Measurements from ENCODE around the gene NNT. TPM values are rescaled to one million over a fixed set of nuclear protein-coding genes. Genes with fewer than 3 reads are reported as not detected.

The NNT gene
- total and polyA plus RNA-seq, 2 of the 8 experiments (the other 6 are each of a cell fraction or from before 2014, with no cell fraction given): 11.0 to 22.2 TPM

DNA sequence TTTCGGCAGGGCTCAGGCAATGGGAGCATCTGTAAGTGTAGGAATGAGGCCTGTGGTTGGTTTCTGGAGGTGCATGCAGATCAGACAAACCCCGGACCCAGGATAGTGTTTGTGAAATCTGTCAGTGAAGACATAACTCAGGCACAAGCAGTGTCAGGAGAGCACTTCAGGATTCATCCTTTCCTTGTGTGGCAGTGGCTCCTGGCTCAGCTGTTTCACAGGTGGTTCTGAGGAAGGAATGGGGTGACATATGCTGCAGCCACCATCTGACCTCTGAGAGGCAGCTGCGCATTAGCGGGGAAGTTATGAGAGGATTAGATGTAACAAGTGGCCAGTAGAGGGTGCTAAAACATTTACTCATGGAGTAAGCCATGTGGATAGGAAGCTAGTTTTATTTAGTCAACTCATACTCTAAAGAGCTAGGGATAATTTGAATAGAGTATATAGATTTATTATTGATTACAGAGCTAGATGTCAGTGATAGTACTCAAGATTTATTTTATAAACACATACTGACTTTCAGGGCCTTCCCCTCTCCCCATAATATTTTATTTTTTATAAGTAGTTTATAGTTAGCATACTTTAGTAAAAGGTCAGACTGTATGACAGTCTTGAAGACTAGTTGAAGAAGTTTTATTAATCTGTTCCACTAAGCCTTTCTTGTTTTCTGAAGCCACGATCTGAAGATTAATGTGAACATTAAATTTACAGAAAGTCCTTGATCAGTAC, 28.4 kb downstream of the NNT start:
- no peak overlapping the region for H3K27ac ChIP-seq (ENCODE audit: low read depth, low read length)
- 55% methylated on average over 5 of the region's 5 CpGs; no CpG with 5 or more reads in 1 of the 2 experiments for WGBS, 2 experiments (ENCODE audit: extremely low coverage in 1 of 2, insufficient coverage in 1 of 2, insufficient read length in 1 of 2, insufficient replicate concordance in 2 of 2, low coverage in 1 of 2, low lambda C conversion rate in 2 of 2, missing lambda C conversion rate in 1 of 2)
- no peak overlapping the region for H2BK15ac ChIP-seq (ENCODE audit: low read length)
- H3K9me3 ChIP-seq (ENCODE audit: insufficient read depth in 2 of 2, low read depth in 1 of 2, low read length in 1 of 2): no peaks in the 10 kb centered on the region
- H3K23me2 ChIP-seq (ENCODE audit: low read depth, low read length): no peaks in the 10 kb centered on the region
- no peak overlapping the region for H2BK12ac ChIP-seq (ENCODE audit: low read depth, low read length)
- DNase-seq (ENCODE audit: low read depth in 1 of 2, low spot score in 2 of 2) (peak in 1 of 2 experiments; percentile 54), FAIRE-seq (peak; percentile 81)
- TF ChIP-seq, protein P1, sequence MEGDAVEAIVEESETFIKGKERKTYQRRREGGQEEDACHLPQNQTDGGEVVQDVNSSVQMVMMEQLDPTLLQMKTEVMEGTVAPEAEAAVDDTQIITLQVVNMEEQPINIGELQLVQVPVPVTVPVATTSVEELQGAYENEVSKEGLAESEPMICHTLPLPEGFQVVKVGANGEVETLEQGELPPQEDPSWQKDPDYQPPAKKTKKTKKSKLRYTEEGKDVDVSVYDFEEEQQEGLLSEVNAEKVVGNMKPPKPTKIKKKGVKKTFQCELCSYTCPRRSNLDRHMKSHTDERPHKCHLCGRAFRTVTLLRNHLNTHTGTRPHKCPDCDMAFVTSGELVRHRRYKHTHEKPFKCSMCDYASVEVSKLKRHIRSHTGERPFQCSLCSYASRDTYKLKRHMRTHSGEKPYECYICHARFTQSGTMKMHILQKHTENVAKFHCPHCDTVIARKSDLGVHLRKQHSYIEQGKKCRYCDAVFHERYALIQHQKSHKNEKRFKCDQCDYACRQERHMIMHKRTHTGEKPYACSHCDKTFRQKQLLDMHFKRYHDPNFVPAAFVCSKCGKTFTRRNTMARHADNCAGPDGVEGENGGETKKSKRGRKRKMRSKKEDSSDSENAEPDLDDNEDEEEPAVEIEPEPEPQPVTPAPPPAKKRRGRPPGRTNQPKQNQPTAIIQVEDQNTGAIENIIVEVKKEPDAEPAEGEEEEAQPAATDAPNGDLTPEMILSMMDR (IDR thresholded peaks at IDR 0.05; ENCODE audit: control extremely low read depth in 1 of 3, insufficient read depth in 1 of 3, low read depth in 1 of 3, low read length in 3 of 3): peak in 2 of 3 experiments; percentile 55 to 70; a peak in 2 of 4 replicates
- TF ChIP-seq POU5F1 (IDR thresholded peaks at IDR 0.05; ENCODE audit: low read depth, low read length) (no peak), KDM5A (IDR thresholded peaks at IDR 0.05; ENCODE audit: low read length) (no peak), SIRT6 (IDR thresholded peaks at IDR 0.05; ENCODE audit: low read length) (no peak), MAFK (IDR thresholded peaks at IDR 0.05; ENCODE audit: low read depth, low read length) (no peak), SP2 (IDR thresholded peaks at IDR 0.05; ENCODE audit: low read length) (no peak), RAD21 (IDR thresholded peaks at IDR 0.05 in 1 of 2, conservative IDR thresholded peaks at IDR 0.05 in 1 of 2; ENCODE audit: low read depth in 2 of 2, low read length in 2 of 2) (peak; percentile 69), HDAC2 (IDR thresholded peaks at IDR 0.05; ENCODE audit: borderline replicate concordance in 1 of 2, low read depth in 2 of 2, low read length in 2 of 2) (no peak), TBP (IDR thresholded peaks at IDR 0.05; ENCODE audit: low read depth, low read length) (0 out of 2 replicates have a peak, but pooled peaks have one; percentile 19)
- H3K4me2 ChIP-seq (ENCODE audit: insufficient read depth in 1 of 2, low read depth in 2 of 2, low read length in 2 of 2): no peak overlapping the region
- H3K56ac ChIP-seq (replicated peaks; ENCODE audit: insufficient read length, low read depth, low read length): no peak overlapping the region
- H3K4me1 ChIP-seq (replicated peaks in 1 of 4; ENCODE audit: control insufficient read depth in 3 of 4, insufficient read depth in 4 of 4, low read length in 3 of 4): no peaks in the 10 kb centered on the region; a peak in 1 of 7 replicates
- peaks cover 0 to 1% (median 0%) of the 10 kb centered on the region in 4 experiments; a peak in 1 of 7 replicates for H3K27me3 ChIP-seq (replicated peaks in 1 of 4; ENCODE audit: control insufficient read depth in 3 of 4, extremely low read depth in 1 of 4, insufficient read depth in 3 of 4, low read length in 3 of 4)
- H3K36me3 ChIP-seq (ENCODE audit: control insufficient read depth in 2 of 4, insufficient read depth in 4 of 4, low read length in 3 of 4): no peaks in the 10 kb centered on the region
- POLR2A ChIA-PET (ENCODE audit: partially characterized antibody): no interaction called here
- no peak overlapping the region for H3K18ac ChIP-seq (ENCODE audit: extremely low read depth, low read length)
- no peaks in the 10 kb centered on the region; the same call in 1 of the 2 replicates for H3K79me1 ChIP-seq (ENCODE audit: low read depth, low read length)
- no peak overlapping the region for H3K4me3 ChIP-seq (ENCODE audit: extremely low read depth in 1 of 4, insufficient read depth in 2 of 4, low read depth in 3 of 4, low read length in 4 of 4)
- no peak overlapping the region for H3K14ac ChIP-seq (ENCODE audit: insufficient read length)
- H3K23ac ChIP-seq (ENCODE audit: insufficient read length): no peak overlapping the region
- H2AFZ ChIP-seq (ENCODE audit: low read length): 0 out of 2 replicates have a peak overlapping the region, but pooled peaks have one; percentile 21
- no peak overlapping the region for H4K5ac ChIP-seq (ENCODE audit: insufficient read length, low read depth, low read length)
- H2BK5ac ChIP-seq (ENCODE audit: low read depth, low read length): no peak overlapping the region
- H3K4ac ChIP-seq (replicated peaks; ENCODE audit: insufficient read length, low read depth, low read length): no peak overlapping the region
- H2AK5ac ChIP-seq (ENCODE audit: low read depth, low read length): no peak overlapping the region
- H3K79me2 ChIP-seq (ENCODE audit: control insufficient read depth in 1 of 2, insufficient read depth in 2 of 2, low read length in 2 of 2): no peaks in the 10 kb centered on the region
- no peaks in the 10 kb centered on the region for H4K20me1 ChIP-seq (replicated peaks in 1 of 2; ENCODE audit: control insufficient read depth in 1 of 2, insufficient read depth in 2 of 2, low read length in 2 of 2)
- no peak overlapping the region for H2BK20ac ChIP-seq (ENCODE audit: low read length)
- H2BK120ac ChIP-seq (replicated peaks; ENCODE audit: low read depth, low read length): no peak overlapping the region
- H4K8ac ChIP-seq (ENCODE audit: extremely low read depth, insufficient read depth, low read length): no peak overlapping the region
- CTCF ChIA-PET (ENCODE audit: partially characterized antibody): interaction anchor here (0.6 to 4.0 kb wide), 37 partner anchors 11 to 1142 kb away, joined by 3 to 38 read pairs (median 4); partner anchors contain the start of gene NNT
- H4K91ac ChIP-seq (replicated peaks; ENCODE audit: insufficient read length, low read length): no peak overlapping the region
- no peak overlapping the region for H3K9ac ChIP-seq (replicated peaks in 1 of 4; ENCODE audit: extremely low read depth in 1 of 4, low read depth in 3 of 4, low read length in 3 of 4)
